Vagina (tissue), 2 donors: Measurements from ENCODE around the gene IDUA.

Source experiments
- POLR2A ChIP-seq, 2 donors: fragments of 450-650 bp; IDR thresholded peaks; one replicate each; pipeline ENCODE4 v1.6.1; 2017; ENCODE audit warnings: antibody characterized with exemption in 2 of 2, mild to moderate bottlenecking in 2 of 2, moderate library complexity in 2 of 2
- POLR2AphosphoS5 ChIP-seq, 2 donors: sonication (generic); formaldehyde crosslinking; IDR thresholded peaks; one replicate each; pipeline ENCODE4 v1.9.0; 2017; ENCODE audit warnings: antibody characterized with exemption in 2 of 2, mild to moderate bottlenecking in 2 of 2, low read depth in 1 of 2; ENCODE audit not compliant: insufficient read depth in 1 of 2
- TF ChIP-seq, protein P1 (sequence below), 3 experiments: fragments of 450-650 bp in 2 of 3; fragments of 200-600 bp in 1 of 3; sonication (generic) in 1 of 3; IDR thresholded peaks; one replicate each; pipeline ENCODE4 v1.5.1; 2017 to 2019; ENCODE audit warnings: antibody characterized with exemption in 3 of 3, mild to moderate bottlenecking in 2 of 3, moderate library complexity in 2 of 3

DNA sequence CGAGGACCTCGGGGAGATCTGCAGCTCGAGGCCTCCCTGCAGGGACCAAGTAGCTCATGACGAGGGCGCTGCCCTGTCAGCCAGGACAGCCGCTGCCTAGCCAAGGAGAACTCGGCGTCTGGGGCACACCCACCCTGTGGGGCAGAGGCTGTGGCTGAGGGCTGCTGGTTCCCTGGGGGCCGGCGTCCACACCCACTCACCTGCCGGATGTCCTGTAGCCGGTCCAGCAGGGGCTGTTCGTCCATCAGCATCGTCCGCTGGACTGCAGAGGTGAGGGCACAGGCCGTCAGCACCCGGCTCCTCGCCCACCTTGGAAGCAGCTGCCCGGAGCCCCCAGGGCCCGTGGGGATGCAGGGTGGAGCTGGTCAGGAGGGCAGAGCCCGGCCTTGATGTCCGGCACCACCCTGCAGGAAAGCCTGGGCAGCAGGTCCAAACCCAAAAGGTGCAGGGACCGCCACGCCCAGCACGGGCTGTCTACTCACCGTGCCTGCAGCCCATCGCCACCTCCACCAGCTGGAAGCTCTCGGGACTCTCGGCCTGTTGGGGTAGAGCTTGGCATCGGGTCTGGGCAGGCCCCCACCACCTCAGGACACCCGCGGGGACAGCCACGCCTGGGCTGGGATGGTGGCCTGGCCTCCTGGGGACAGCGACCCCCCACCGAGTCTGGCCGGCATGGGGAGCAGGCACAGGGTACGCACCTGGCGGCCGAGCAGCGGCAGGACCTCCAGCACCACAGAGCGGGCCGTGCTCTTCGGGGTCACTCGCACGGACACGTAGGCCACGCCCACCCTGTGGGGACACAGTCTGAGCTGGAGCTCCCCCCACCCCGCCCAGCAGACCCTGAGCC, 20.4 kb upstream of the IDUA start:
- no peak for TF ChIP-seq POLR2A (IDR thresholded peaks at IDR 0.05)
- TF ChIP-seq, protein P1, sequence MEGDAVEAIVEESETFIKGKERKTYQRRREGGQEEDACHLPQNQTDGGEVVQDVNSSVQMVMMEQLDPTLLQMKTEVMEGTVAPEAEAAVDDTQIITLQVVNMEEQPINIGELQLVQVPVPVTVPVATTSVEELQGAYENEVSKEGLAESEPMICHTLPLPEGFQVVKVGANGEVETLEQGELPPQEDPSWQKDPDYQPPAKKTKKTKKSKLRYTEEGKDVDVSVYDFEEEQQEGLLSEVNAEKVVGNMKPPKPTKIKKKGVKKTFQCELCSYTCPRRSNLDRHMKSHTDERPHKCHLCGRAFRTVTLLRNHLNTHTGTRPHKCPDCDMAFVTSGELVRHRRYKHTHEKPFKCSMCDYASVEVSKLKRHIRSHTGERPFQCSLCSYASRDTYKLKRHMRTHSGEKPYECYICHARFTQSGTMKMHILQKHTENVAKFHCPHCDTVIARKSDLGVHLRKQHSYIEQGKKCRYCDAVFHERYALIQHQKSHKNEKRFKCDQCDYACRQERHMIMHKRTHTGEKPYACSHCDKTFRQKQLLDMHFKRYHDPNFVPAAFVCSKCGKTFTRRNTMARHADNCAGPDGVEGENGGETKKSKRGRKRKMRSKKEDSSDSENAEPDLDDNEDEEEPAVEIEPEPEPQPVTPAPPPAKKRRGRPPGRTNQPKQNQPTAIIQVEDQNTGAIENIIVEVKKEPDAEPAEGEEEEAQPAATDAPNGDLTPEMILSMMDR (IDR thresholded peaks at IDR 0.05) = no peak
- TF ChIP-seq POLR2AphosphoS5 (IDR thresholded peaks at IDR 0.05; ENCODE audit: insufficient read depth in 1 of 2, low read depth in 1 of 2) = no peak
